ENCODE data around the gene STX16. TPM values are rescaled to one million over a fixed set of nuclear protein-coding genes. Genes with fewer than 3 reads are reported as not detected.

The STX16 gene
- total RNA-seq, 2 experiments from 2014 or later, result 101 to 110 TPM

DNA sequence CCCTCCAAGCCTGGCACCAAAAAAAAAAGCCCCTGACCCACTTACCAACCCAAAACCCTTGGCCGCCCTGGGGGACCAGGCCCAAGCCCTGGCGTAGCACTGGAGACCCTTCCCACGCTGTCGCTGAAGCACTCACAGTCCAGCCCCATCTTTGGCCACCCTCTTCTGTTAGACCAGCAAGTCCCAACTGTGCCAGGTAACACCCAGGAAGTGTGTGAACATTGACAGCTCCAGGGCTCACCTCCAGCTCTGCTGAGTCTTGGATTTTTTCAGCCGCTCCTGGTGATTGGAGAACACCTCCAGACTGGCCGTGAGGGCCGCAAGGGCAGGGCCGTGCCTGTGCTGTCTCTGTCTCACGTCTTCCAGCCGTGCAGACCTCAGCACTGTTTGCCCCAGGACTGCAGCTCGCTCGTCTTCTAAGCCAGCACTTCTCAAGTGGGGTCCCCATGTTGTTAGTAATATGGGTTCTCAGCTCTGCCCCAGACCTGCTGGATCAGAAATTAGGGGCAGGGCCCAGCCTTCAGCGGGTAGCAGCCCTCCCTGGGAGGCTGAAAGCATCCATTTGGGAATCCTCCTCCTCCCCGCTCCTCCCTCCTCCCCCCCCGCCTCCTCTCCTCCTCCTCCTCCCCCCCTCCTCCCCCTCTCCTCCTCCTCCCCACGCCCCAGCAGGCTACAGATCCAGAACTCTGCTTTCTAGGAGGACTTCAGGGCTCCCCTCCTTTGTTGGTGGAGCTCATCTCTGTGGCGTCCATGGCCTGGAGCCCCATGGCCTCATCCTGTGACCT, 59.6 kb downstream of the STX16 start:
- Mint-ChIP-seq H3K27ac (no peak overlapping the region), H3K4me3 (no peak overlapping the region), H3K36me3 (ENCODE audit: low read depth) (no peaks in the 10 kb centered on the region), H3K27me3 (no peaks in the 10 kb centered on the region), H3K9me3 (ENCODE audit: low read depth) (no peaks in the 10 kb centered on the region), H3K4me1 (no peaks in the 10 kb centered on the region)
- CTCF ChIA-PET, result no interaction called here
- intact Hi-C loops (cut with DNase I, micrococcal nuclease), result no loop called here
- DNase-seq (no peak), ATAC-seq (no peak)
- POLR2A ChIA-PET, result no interaction called here

GRCh38 chr20:58711266-58712051, 60.4 kb downstream of the STX16 start:
- H3K4me3 Mint-ChIP-seq, result no peak overlapping the region
- ChIA-PET POLR2A (no interaction called here), CTCF (no interaction called here)
- H3K4me1 Mint-ChIP-seq, result no peaks in the 10 kb centered on the region
- H3K36me3 Mint-ChIP-seq (ENCODE audit: low read depth), result no peaks in the 10 kb centered on the region
- no peaks in the 10 kb centered on the region for H3K27me3 Mint-ChIP-seq
- no peaks in the 10 kb centered on the region for H3K9me3 Mint-ChIP-seq (ENCODE audit: low read depth)
- ATAC-seq (no peak), DNase-seq (no peak)
- intact Hi-C loops (cut with DNase I, micrococcal nuclease), result no loop called here
- H3K27ac Mint-ChIP-seq, result no peak overlapping the region

- Mint-ChIP-seq H3K27ac (no peak overlapping the region), H3K9me3 (ENCODE audit: low read depth) (no peaks in the 10 kb centered on the region), H3K36me3 (ENCODE audit: low read depth) (no peaks in the 10 kb centered on the region), H3K27me3 (no peaks in the 10 kb centered on the region), H3K4me1 (no peaks in the 10 kb centered on the region), H3K4me3 (no peak overlapping the region)
- DNase-seq (no peak), ATAC-seq (no peak)
- ChIA-PET CTCF (interaction anchor here (0.7 kb wide), 1 partner anchor 549 kb away, joined by 3 read pairs; no protein-coding TSS in a partner anchor), POLR2A (no interaction called here)
- intact Hi-C loops (cut with DNase I, micrococcal nuclease), result no loop called here
These were observed 61.2 kb downstream of the STX16 start for GRCh38 chr20:58712151-58712791.

GRCh38 chr20:58712806-58713731, 62.0 kb downstream of the STX16 start:
- intact Hi-C loops (cut with DNase I, micrococcal nuclease), result no loop called here
- Mint-ChIP-seq H3K36me3 (ENCODE audit: low read depth) (no peaks in the 10 kb centered on the region), H3K9me3 (ENCODE audit: low read depth) (no peaks in the 10 kb centered on the region), H3K27me3 (no peaks in the 10 kb centered on the region), H3K27ac (no peak overlapping the region), H3K4me3 (no peak overlapping the region), H3K4me1 (no peaks in the 10 kb centered on the region)
- CTCF ChIA-PET, result interaction anchor here (0.7 kb wide), 1 partner anchor 548 kb away, joined by 3 read pairs; no protein-coding TSS in a partner anchor
- no peak for ATAC-seq
- DNase-seq, result no peak
- POLR2A ChIA-PET, result no interaction called here

GRCh38 chr20:58713801-58714339, 62.8 kb downstream of the STX16 start:
- ChIA-PET POLR2A (no interaction called here), CTCF (no interaction called here)
- Mint-ChIP-seq H3K27me3 (no peaks in the 10 kb centered on the region), H3K4me3 (no peak overlapping the region), H3K4me1 (no peaks in the 10 kb centered on the region), H3K36me3 (ENCODE audit: low read depth) (no peaks in the 10 kb centered on the region), H3K27ac (no peak overlapping the region), H3K9me3 (ENCODE audit: low read depth) (no peaks in the 10 kb centered on the region)
- intact Hi-C loops (cut with DNase I, micrococcal nuclease), result no loop called here
- ATAC-seq (no peak), DNase-seq (peak; percentile 3)

GRCh38 chr20:58714340-58714922, 63.3 kb downstream of the STX16 start:
- ChIA-PET CTCF (no interaction called here), POLR2A (no interaction called here)
- intact Hi-C loops (cut with DNase I, micrococcal nuclease), result no loop called here
- Mint-ChIP-seq H3K9me3 (ENCODE audit: low read depth) (no peaks in the 10 kb centered on the region), H3K36me3 (ENCODE audit: low read depth) (no peaks in the 10 kb centered on the region), H3K4me3 (no peak overlapping the region), H3K4me1 (no peaks in the 10 kb centered on the region), H3K27ac (no peak overlapping the region), H3K27me3 (no peaks in the 10 kb centered on the region)
- ATAC-seq (no peak), DNase-seq (peak; percentile 3)

DNA sequence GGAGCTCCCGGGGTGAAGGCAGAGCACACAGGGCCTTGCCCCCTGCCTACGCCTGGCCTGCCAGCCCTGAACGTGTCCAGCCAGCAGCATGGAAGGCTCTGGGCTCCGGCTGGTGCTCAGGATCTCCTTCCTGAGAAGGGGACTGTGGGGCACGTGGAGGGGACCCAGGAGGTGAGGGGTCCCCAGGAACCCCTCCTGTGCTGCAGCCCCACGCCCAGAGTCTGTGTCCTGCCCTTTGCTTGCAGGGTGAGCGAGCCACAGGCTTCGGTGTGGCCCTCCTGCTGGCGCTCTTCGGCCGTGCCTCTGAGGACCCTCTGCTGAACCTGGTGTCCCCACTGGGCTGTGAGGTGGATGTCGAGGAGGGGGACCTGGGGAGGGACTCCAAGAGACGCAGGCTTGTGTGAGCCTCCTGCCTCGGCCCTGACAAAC, 63.9 kb downstream of the STX16 start:
- intact Hi-C loops (cut with DNase I, micrococcal nuclease), result no loop called here
- POLR2A ChIA-PET, result no interaction called here
- DNase-seq, result no peak

DNA sequence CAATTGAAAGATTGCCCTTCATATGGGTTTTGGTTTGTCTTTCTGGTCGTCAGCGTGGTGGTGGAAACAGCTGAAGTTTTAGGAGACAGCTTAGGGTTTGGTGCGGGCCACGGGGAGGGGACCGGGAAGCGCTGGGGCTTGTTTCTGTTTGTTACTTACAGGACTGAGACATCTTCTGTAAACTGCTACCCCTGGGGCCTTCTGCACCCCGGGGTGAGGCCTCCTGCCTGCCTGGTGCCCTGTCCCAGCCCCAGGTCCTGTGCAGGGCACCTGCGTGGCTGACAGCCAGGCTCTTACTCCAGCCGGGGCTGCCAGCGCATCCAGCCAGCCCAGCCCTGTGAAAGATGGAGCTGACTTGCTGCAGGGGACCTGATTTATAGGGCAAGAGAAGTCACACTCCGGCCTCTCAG, 64.3 kb downstream of the STX16 start:
- DNase-seq, result no peak
- Mint-ChIP-seq H3K27me3 (no peaks in the 10 kb centered on the region), H3K9me3 (ENCODE audit: low read depth) (no peaks in the 10 kb centered on the region), H3K4me3 (no peak overlapping the region), H3K27ac (no peak overlapping the region), H3K36me3 (ENCODE audit: low read depth) (no peaks in the 10 kb centered on the region), H3K4me1 (no peaks in the 10 kb centered on the region)
- no peak for ATAC-seq
- ChIA-PET CTCF (no interaction called here), POLR2A (no interaction called here)
- intact Hi-C loops (cut with DNase I, micrococcal nuclease), result no loop called here

More for the DNA sequence above, 63.9 kb downstream of the STX16 start:
- Mint-ChIP-seq H3K9me3 (ENCODE audit: low read depth) (no peaks in the 10 kb centered on the region), H3K27ac (no peak overlapping the region), H3K4me3 (no peak overlapping the region), H3K27me3 (no peaks in the 10 kb centered on the region), H3K4me1 (no peaks in the 10 kb centered on the region), H3K36me3 (ENCODE audit: low read depth) (no peaks in the 10 kb centered on the region)
- CTCF ChIA-PET, result no interaction called here
- ATAC-seq, result no peak

- peak; percentile 5 for DNase-seq
- H3K36me3 Mint-ChIP-seq (ENCODE audit: low read depth), result no peaks in the 10 kb centered on the region
- H3K4me1 Mint-ChIP-seq, result no peaks in the 10 kb centered on the region
- no peak for ATAC-seq
- H3K4me3 Mint-ChIP-seq, result no peak overlapping the region
- H3K27ac Mint-ChIP-seq, result no peak overlapping the region
- ChIA-PET CTCF (no interaction called here), POLR2A (no interaction called here)
- H3K27me3 Mint-ChIP-seq, result peaks cover under 1% of the 10 kb centered on the region
- intact Hi-C loops (cut with DNase I, micrococcal nuclease), result no loop called here
- no peaks in the 10 kb centered on the region for H3K9me3 Mint-ChIP-seq (ENCODE audit: low read depth)
These were observed 64.9 kb downstream of the STX16 start for GRCh38 chr20:58715801-58716475.

DNA sequence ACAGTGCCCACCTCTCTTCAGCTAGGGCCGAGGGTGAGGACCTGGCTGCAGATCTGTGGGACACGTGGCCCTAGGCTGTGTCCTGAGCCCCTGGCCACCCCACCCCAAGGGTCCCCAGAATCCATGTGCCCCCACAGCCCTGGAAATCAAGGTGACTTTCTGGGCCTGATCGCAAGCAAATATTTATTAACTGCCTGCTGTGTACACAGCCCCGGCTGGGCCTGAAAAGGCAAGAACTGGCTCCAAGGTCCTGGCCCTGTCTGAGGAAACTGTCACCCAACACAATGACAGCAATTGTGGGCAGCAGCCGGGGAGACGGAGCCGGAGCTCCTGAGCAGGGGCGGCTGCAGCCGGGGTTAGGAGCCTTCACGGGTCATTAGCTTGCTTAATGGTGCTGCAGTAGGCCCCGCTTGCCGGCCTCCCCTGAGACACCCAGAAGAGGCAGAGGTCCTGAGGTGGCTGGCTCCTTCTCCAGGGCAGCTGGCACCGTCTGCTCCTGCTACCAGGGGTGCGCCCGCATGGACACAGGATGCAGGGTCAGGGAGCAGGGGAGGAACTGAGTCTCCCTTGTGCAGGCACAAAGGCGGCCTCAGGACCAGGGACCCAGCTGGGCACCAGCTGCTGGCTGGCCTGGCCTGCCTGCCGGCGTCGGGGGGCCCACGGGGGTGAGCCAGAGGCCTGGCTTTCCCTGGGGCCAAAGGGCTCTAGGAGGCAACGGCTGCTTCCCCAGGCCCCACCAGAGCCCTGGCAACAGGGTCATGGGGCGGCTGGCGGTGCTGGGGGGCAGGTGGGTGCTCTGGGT, 65.6 kb downstream of the STX16 start:
- peak; percentile 2 for DNase-seq
- intact Hi-C loops (cut with DNase I, micrococcal nuclease), result no loop called here
- Mint-ChIP-seq H3K27ac (no peak overlapping the region), H3K36me3 (ENCODE audit: low read depth) (no peaks in the 10 kb centered on the region), H3K9me3 (ENCODE audit: low read depth) (no peaks in the 10 kb centered on the region), H3K4me1 (no peaks in the 10 kb centered on the region), H3K4me3 (no peak overlapping the region), H3K27me3 (peaks cover 6% of the 10 kb centered on the region)
- ChIA-PET POLR2A (no interaction called here), CTCF (interaction anchor here (1.0 kb wide), 1 partner anchor 236 kb away, joined by 4 read pairs; no protein-coding TSS in a partner anchor)
- ATAC-seq, result no peak

Measured in activated CD4-positive, alpha-beta T cell treated with anti-CD3 and anti-CD28 coated beads for 36 hours (primary cell).